Ishikawa (cell line): ENCODE results near the gene PEAK1.
A peak's percentile ranks its signal among the peaks of the same experiment; 100 is the strongest.

Source experiments
- CEBPB ChIP-seq: IDR thresholded peaks from 2 replicates; pipeline ENCODE4 v1.6.1; 2012
- CREB1 ChIP-seq: IDR thresholded peaks from 2 replicates; pipeline ENCODE4 v1.6.1; 2012; ENCODE audit warnings: low read depth
- EGR1 ChIP-seq: IDR thresholded peaks from 2 replicates; pipeline ENCODE4 v1.6.1; 2012
- EP300 ChIP-seq: IDR thresholded peaks from 2 replicates; pipeline ENCODE4 v1.6.1; 2012; ENCODE audit warnings: borderline replicate concordance
- FOXM1 ChIP-seq: IDR thresholded peaks from 2 replicates; pipeline ENCODE4 v1.6.1; 2012; ENCODE audit warnings: low read depth, borderline replicate concordance
- MAX ChIP-seq: IDR thresholded peaks from 2 replicates; pipeline ENCODE4 v1.6.1; 2012
- NFIC ChIP-seq: IDR thresholded peaks from 2 replicates; pipeline ENCODE4 v1.6.1; 2012
- RAD21 ChIP-seq: IDR thresholded peaks from 2 replicates; pipeline ENCODE4 v1.6.1; 2012; ENCODE audit warnings: low read depth
- REST ChIP-seq: IDR thresholded peaks from 2 replicates; pipeline ENCODE4 v1.6.1; 2012; ENCODE audit warnings: low read depth, mild to moderate bottlenecking
- TAF1 ChIP-seq: IDR thresholded peaks from 2 replicates; pipeline ENCODE4 v1.6.1; 2012; ENCODE audit warnings: low read depth, mild to moderate bottlenecking
- TCF12 ChIP-seq: IDR thresholded peaks from 2 replicates; pipeline ENCODE4 v1.6.1; 2012; ENCODE audit warnings: low read depth
- TEAD4 ChIP-seq: IDR thresholded peaks from 2 replicates; pipeline ENCODE4 v1.6.1; 2012
- YY1 ChIP-seq: IDR thresholded peaks from 2 replicates; pipeline ENCODE4 v1.6.1; 2012; ENCODE audit warnings: low read depth
- ZBTB7A ChIP-seq: IDR thresholded peaks from 2 replicates; pipeline ENCODE4 v1.6.1; 2012; ENCODE audit warnings: low read depth
- TF ChIP-seq, protein P1 (sequence below): IDR thresholded peaks from 2 replicates; pipeline ENCODE4 v1.6.1; 2012

The PEAK1 gene

DNA sequence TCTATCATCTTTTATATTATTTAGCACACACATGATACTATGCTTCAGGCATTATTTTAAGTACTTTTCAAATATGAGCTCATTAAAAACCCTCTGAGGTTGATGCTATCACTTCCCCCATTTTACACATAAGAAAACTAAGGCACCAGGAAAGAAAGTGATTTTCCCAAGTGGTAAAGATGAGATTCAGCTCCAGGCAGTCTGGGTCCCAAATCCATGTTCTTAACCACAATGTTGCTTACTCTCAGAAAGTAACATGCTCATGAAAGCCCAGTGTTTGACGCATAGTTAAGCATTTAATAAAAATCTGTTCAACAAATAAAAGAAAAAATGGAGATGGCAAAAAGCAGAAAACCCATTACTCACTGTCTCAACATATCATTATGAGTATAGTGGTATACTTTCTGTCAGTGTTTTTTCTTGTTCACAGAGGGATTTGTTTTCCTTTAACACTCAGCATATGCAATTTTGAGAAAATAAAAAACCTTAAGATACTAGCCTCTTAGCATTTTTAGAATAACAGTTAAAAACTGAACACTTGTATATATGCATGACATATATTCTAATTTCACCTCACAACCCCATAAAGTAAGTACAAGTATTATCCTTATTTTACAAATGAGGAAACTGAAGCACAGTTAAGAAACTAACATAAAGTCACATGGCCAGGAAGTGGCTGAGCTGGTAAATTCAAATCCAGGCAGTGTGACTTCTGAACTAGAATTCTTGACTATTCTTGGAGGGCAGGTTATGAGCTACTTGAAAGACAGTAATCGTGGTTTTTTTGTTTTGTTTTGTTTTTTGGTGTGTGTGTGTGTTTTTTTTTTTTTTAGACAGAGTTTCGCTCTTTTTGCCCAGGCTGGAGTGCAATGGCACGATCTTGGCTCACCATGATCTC lies 10.4 kb downstream of the PEAK1 start:
- TF ChIP-seq ZBTB7A (no peak), TAF1 (no peak), NFIC (no peak), FOXM1 (no peak), EGR1 (no peak)
- TF ChIP-seq, protein P1, sequence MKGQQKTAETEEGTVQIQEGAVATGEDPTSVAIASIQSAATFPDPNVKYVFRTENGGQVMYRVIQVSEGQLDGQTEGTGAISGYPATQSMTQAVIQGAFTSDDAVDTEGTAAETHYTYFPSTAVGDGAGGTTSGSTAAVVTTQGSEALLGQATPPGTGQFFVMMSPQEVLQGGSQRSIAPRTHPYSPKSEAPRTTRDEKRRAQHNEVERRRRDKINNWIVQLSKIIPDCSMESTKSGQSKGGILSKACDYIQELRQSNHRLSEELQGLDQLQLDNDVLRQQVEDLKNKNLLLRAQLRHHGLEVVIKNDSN: peak; percentile 44; the same call in 1 of the 2 replicates

- TF ChIP-seq NFIC (no peak), TAF1 (no peak), EP300 (no peak), FOXM1 (no peak), RAD21 (no peak), CEBPB (no peak), ZBTB7A (no peak), MAX (no peak), REST (no peak), EGR1 (no peak), TEAD4 (no peak), TCF12 (no peak), CREB1 (no peak)
- TF ChIP-seq, protein P1: no peak
Observed at GRCh38 chr15:77406846-77407245, 13.1 kb downstream of the PEAK1 start.

DNA sequence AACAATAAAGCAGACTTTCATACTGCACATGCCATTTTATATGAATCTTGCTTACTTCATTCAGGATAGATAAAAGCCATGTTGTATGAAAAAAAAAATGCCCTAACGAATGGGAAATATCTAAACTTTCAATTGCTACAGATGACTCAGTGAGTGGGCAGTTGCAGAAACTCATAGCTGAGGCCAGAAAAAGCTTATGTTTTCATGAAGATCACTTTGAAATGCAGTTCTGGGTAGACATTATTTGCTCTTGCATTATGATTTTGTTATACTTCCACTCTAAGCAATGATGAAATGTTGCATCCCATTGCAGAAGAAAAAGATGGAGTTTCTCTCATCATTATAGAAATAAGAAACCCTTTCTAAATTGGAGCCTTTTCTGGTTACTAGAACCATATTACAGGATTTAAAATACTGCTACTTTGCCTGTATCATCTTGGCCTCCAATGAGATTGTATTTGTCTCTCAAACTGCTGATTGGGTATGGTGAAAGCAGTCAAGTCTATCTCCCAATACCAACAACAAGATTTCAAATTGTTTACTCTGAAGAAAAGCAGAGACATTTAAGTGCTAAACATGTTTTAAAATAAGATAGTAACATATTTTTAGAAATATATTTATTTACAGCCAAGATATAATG lies 17.0 kb downstream of the PEAK1 start:
- TF ChIP-seq FOXM1 (no peak), TEAD4 (no peak), TAF1 (no peak), CEBPB (no peak), RAD21 (no peak)

DNA sequence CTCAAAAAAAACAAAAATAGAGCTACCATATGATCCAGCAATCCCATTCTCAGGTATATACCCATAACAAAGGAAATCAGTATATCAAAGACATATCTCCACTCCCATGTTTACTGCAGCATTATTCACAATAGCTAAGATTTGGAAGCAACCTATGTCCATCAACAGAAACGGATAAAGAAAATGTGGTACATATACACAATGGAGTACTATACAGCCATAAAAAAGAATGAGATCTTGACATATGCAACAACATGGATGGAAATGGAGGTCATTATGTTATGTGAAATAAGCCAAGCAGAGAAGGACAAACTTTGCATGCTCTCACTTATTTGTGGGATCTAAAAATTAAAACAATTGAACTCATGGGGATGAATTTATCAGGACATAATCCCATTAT lies 19.6 kb downstream of the PEAK1 start:
- TF ChIP-seq TEAD4 (no peak), EP300 (no peak), YY1 (no peak), ZBTB7A (no peak), TCF12 (no peak), CEBPB (no peak), NFIC (no peak), RAD21 (no peak), REST (no peak), TAF1 (no peak), FOXM1 (no peak)

DNA sequence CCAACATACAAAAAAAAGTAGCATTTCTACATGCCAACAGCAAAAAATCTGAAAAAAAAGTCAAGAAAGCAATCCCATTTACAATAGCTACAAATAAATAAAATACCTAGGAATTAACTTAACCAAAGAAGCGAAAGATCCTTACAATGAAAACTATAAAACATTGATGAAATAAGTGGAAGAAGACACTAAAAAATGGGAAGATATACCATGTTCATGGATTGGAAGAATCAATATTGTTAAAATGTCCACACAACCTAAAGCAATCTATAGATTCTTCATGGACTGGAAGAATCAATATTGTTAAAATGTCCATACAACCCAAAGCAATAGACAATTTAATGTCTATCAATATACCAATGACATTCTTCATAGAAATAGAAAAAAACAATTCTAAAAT lies 21.0 kb downstream of the PEAK1 start:
- no peak for TF ChIP-seq NFIC
- no peak for TF ChIP-seq EGR1
- no peak for TF ChIP-seq EP300
- no peak for TF ChIP-seq FOXM1
- TF ChIP-seq REST: no peak
- TF ChIP-seq CEBPB: no peak
- TF ChIP-seq RAD21: no peak
- TF ChIP-seq YY1: no peak
- TF ChIP-seq, protein P1: no peak
- TF ChIP-seq ZBTB7A: no peak
